HG02678 (cell line): ENCODE measurements around the gene EPHB2.
"Not testable (repeated sequence)": the region's sequence is repeated elsewhere in the genome, so short reads cannot be mapped to it uniquely, and the experiment has no call there.

Experiments
- ATAC-seq: cut with Tn5 transposase; IDR thresholded peaks from one replicate; pipeline ENCODE4 v1.9.1; 2021; ENCODE audit warnings: mild to moderate bottlenecking, moderate library complexity; ENCODE audit not compliant: unreplicated experiment

Gene EPHB2

DNA sequence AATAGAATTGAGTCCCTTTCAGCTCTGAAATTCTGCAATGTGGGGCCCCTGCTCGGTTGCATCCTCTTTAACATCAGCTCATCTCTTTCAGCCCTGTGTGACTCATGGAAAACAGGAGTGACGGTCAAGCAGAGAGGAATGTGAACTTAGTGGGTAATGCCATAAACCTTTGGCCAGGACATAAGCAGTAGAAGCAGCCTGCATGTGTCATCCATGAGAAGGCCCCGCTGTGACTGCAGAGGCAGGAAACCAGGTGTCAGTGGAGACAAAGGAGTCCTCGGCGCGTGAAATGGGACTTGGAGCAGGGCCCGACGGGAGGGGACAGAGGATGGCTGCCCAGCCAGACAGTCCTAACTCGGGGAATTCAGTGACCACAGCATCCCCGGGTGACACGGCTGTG, 21.1 kb upstream of the EPHB2 start:
- ATAC-seq = no peak

DNA sequence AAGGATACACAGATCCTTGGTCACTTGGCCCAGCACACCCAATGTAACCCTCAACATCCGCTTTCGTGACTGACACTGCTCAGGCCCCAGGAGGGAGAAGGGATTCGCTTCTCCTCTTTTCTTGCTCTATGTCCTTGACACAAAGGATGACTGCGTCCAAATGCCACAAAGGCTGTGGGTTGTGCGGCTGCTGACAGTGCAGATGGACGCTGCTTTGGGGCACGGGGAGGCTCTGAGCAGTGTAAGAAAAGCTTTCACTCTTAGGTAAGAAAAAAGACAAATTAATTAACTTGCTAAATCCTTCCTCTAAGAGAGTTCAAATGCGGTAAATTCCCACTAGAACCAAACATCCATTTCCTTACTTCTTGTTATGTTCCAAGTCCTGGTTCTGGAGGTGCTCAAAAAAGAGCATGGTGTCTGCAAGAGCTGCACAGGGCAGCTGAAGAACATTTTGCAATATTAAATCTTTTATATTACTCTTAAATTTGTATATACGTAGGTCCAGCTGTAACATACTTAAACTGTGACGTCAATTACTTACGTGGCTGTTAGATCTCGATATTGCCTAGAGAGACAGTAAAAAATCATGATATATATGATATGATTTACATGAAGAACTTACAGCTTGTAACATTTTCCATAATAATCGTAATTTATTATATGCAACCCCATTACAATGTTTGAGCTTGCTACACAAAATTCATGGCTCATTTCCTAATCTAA, 19.4 kb upstream of the EPHB2 start:
- no peak for ATAC-seq

DNA sequence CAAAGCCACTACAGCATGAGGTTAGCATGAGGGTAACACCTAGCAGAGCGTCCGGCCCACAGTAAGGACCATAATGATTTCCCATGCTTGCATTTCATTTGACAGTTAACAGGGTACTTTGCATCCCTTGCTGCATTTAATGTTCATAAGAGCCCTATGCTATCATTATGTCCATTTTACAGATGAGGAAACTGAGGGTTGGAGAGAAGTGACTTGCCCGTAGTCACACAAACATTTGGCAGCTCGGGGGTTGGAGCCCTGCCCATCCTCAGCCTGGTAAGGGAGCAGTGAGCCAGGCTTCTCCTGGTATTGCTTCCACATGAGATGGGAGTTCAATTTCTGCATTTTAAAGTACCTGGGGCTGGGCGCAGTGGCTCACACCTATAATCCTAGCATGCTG, 16.5 kb upstream of the EPHB2 start:
- ATAC-seq = no peak

DNA sequence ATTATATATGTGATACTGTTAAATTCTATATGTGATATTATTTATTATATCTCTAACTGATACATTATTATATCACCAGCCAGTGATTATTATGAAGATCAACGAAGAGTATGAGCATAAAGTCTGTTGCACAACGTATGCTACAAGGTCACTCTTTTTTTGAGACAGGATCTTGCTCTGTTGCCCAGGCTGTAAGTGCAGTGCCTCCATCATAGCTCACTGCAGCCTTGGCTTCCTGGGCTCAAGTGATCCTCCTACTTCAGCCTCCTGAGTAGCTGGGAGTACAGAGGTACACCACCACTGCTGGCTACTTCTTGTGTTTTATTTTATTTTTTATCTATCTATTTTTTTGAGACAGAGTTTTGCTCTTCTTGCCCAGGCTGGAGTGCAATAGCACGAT, 14.0 kb upstream of the EPHB2 start:
- no peak for ATAC-seq

DNA sequence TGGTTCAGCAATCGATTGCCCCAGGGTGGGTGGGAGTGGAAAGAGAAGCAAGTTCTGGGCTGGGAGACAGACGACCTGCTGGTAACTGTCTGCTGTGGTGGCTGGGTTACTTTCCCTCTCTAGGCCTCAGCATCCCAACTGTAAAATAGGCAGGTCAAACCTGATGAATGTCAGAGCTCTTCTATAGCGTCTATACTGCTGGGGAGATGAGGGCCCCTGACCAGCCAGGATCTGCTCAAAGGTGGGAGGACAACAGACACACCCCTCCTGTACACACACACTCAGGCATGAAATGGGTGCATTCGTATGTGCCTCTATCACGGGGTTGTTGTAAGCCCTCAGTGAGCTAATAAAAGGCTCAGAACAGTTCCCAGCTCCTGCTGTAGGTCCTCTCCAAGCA, 12.7 kb upstream of the EPHB2 start:
- ATAC-seq = no peak

DNA sequence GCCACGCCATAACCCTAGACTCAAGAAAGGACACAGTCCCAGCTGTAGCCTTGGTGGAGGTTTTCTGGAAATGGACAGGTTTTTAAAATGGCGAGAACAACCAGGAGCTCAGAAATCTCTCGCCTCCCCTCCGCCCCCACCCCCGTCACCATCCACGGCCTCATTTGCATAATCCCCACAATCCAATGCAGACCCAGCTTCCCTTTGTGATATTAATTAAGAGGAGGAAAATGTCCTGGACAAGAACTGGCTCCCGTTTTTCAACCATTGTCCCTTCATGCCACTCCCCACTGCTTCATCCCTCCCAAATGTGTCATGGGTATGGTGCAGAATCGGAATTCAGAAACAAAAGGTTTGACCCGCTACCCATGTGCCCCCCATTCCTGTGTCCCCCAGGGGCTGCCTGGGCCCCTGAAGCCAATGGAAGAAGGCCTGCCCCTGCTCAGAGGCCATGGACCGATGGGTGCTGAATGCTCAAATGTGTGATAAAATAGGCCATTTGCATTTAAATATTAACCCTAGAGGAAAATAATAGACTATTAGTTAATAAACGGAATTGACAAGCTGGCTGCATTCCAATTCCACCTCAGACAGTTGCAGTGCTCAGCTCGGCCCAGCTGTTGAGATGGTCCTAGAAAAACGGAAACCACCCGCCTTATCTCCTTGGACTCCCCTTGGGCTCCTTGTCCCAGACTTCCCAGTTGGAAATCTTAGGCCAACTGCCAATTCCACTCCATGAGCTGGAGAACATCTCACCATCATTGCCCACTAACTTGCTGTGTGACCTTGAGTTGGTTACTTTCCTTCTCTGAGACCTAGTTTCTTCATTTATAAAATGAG, 10.7 kb upstream of the EPHB2 start:
- ATAC-seq = no peak

DNA sequence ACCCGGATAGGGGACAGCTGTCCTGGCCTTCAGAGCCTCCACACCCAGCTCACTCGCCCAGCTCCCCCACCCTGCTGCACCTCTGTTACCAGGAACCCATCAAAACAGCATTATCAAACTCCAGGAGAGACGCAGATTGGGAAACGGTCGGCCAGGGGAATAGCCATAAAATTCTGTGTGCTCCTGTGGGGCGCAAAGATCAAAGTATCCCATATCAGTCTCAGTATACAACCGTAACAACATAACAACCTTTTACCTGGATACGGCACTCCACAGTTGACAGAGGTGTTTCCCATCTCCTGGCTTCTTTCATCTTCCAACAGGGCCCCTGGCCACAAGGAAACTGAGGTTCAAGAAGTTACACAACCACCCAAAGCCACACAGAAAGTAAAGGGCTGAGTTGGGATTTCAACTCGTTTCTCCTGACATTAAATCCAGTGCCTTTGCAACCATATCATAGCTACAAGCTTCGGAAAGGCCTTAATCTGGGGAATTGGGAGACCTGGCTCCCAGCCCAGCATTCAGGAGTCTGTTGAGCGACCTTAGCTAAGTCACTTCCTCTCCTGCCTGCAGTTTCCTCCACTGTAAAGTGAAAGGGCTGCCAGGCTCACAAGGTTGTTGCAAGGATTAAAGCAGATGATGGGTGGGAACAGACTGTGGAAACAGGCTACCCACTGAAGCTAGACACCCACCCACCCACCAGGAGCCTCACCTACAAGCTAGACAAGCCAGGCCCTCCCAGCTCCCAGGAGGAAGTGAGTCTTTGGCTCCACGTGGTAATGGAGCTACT, 8.1 kb upstream of the EPHB2 start:
- no peak for ATAC-seq

DNA sequence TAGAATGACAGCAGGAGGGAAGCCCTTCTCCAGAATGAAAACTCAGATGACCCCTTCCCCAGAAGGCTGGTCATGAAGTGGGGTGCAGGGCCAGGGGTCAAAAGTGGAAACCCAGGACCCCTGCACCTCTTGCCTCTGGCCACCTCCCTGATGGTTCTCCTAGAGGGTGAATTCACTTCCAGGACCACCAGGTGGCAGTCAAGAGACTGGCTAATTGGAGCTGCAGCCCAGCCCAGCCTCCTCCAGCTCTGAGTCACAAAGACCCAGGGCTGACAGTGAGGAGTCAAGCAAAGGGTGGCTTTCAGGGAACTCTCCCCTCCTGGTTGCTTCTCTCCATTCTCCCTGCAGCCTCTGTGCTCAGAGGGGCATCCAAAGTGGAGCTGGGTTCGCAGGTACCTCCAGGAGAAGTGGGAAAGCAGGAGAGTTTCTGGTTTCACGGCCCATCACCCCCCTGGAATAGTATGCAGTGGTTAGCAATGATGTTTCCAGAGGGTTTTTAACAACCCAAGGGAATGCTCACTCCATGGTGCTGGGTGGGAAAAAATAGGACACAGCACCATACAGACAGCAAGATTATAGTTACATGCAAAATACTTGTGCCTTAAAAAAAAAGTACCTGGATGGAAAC, 6.1 kb upstream of the EPHB2 start:
- no peak for ATAC-seq

DNA sequence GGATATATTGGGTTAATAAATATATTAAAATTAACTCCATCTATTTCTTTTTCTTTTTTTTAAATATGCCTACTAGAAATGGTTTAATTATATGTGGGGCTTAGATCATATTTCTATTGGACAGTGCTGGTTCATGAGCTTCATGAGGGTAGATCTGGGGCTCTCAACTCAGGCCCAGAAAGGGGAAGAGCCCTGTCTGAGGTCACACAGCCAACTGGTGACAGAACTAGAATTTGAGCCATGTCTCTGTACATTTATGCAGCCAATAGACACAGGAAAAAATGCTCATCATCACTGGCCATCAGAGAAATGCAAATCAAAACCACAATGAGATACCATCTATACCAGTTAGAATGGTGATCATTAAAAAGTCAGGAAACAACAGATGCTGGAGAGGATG, 5.1 kb upstream of the EPHB2 start:
- no peak for ATAC-seq

DNA sequence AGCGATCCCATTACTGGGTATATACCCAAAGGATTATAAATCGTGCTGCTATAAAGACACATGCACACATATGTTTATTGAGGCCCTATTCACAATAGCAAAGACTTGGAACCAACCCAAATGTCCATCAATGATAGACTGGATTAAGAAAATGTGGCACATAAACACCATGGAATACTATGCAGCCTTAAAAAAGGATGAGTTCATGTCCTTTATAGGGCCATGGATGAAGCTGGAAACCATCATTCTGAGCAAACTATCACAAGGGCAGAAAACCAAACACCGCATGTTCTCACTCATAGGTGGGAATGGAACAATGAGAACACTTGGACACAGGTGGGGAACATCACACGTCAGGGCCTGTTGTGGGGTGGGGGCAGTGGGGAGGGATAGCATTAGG, 4.5 kb upstream of the EPHB2 start:
- not testable (repeated sequence) for ATAC-seq

DNA sequence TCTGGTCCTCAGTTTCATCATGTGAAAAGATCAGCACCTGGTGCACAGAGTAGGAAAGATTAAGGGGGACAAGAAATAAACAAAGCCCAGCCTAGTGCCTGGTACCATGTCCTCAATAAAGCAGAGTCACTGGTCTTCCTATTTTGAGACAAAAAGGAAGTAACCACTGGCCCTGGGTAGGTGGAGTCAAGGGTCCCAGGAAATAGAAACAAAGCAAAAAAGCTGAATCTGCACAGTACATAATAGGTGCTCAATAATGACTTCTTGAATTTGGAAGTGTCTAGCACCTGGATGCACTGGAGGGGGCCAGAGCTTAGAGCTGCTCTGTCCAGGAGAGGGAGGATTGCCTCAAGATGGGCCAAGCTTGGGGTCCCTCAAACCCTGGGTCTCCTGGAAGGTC, 1.9 kb upstream of the EPHB2 start:
- ATAC-seq = no peak

DNA sequence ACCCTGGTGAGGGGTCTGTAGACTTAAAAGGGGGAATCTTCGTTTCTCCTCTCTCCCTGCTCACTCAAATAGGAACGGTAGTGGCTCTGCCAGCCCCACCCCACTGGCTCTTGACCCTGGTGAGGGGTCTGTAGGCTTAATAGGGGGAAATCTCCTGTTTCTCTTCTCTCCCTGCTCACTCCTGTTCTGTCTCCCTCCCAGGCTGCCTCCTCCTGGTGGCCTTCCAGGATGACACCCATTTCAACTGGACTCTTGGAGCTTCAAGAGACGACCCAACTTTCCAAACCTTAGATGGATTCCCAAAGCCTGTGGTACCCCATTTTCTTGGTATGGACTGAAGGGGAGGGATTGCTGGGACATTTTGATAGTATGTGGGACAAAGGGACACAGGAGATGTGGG, 1.4 kb upstream of the EPHB2 start:
- no peak for ATAC-seq

DNA sequence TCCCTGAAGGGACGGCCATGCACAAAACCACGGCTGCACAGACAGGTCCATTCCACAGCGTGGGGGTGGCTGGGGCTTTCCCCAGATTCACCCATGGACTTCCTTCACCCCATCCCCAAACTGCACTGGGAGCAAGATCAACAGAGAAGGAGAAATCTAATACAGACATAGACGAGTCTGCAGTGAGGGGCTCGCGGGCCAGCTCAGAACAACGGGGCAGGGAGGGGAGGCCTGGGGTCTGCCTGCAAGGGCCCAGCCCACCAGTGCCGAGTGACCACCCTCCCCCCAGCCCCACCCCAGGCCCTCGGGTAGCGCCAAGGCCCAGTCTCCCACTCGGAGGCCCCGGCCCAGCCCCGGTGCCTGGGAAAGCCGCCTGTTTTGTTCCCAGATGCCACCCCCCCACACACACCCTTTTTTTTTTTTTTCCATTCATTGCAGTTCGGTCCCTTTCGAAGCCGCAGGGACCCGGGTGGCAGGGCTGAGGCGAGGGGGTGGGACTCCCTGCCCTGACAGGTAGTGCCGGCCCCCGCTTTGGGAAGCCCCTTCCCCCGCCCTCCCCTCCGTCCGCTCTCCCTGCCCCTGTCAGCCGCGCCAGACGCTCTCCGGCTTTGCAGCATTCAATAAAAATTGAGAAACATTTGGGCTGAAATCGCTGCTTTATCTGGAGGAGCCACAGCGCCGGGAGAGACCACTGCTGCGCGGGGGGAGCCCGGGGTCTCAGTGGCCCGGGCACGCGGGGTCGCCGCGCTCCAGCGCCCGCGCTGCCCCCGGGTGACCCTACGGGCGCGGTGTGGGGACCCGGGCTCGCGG, 543 bp upstream of the EPHB2 start:
- ATAC-seq = no peak

DNA sequence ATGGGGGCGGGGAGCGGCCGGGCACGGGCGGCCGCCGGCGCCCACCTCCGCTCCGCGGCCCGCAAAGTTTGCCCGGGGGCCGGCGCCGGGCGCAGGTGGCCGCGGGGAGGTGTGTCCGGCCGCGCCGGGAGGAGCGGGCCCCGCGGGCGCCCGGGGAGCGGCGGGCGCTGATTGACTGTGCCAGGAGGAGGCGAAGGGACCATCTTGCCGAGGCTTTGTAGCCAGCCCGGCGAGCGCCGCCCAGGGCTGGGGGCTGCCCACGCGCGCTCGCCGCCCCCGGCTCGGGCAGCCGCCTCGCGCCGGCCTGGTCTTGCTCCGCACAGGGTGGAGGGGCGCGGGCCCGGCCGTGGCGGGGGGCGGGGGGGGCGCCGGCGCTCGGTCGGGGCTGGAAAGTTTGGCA, 432 bp downstream of the EPHB2 start:
- ATAC-seq = no peak

DNA sequence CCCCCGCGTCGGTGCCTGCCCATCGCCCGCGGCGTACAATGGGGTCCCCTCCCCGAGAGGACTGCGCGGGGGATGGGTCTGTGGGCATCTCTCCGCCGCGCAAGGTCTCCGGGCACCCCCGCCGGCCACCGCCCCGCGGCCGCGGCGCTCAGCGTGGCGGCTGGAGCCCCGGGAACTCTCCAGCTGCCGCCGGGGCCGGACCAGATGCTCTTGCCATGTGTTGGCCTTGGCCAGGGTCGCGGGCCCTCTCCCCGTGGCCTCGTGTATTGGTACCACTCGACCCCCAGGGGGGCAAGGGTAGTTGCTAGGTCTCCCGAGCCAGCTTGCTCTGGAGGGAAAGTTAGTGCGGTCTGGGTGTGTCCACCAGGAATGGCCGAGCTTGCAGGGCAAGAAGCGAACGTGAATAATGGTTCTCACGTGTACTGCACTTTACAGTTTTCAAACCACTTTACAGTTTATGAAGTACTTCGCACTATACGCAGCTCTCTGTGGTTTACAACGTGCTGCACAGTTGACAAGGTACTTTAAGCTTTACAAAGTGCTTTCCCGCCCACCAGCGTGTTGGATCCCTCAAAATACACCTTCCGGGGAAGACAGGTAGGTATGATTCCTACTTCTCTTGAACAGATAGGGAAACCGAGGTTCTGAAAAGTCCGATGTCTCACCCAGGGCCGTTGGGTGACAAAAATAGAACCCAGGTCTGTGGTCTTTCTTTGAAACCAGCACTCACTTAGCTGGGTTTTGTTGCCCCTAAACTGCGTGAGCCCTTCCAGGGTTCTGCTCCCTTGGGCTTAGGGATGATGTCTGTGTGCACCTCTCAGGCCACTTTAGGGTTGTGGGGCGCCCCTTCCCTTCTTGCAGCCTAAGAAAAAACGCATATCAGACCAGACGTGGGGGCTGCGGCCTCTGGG, 1.2 kb downstream of the EPHB2 start:
- ATAC-seq = no peak

DNA sequence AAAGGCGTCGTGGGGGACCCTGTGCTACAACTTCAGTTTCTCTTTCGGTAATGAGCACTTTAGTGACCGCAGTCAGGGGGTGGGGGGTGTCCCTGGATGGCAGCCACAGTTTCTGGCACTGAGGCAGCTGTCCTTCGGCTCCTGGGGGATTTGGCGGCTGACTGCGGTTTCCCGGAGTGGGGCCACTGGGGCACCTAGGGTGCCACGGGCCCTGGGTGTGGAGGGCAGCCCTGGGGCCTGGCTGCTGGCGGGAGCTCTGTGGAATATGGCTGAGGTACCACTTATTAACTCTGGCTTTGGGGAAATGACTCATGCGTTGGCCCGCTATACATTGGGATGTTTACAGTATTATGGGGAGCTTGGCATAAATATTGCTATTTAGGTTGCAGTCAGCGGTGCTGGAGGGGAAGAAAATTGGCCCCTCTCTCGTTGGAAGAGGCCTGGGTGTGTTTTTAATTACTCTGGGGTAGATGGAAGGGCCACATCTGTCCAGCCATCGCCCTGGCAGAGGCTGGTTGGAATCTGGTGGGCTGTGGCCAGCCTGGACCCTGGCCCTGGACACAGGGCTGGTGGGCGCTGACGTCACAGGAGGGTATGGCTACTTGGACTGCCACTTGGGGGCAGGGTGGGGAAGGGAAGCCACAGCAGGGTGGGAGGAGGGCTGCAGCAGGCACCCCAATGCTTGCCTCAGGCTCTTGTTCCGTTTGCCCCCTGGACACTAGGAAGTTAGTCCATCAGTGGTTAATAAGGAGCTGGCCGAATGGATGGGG, 2.0 kb downstream of the EPHB2 start:
- ATAC-seq = no peak

DNA sequence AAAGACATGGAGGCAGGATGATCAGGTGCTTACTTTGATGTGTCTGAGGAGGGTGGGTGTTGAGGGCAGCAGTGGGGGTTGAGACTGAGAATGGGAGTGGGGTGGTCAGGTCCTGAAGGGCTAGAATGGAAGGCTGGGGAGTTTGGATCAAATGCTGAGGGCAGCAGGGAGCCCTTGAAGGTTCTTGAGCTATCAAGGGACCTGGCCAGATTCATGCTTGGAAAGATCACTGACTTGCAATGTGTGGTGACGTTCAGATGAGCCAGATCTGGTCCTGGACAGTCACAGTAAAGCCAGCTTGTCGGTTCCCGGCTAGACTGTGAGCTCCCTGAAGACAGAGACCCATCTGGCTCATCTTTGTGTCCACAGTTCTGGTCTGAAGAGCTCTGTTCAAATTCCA, 3.8 kb downstream of the EPHB2 start:
- no peak for ATAC-seq

DNA sequence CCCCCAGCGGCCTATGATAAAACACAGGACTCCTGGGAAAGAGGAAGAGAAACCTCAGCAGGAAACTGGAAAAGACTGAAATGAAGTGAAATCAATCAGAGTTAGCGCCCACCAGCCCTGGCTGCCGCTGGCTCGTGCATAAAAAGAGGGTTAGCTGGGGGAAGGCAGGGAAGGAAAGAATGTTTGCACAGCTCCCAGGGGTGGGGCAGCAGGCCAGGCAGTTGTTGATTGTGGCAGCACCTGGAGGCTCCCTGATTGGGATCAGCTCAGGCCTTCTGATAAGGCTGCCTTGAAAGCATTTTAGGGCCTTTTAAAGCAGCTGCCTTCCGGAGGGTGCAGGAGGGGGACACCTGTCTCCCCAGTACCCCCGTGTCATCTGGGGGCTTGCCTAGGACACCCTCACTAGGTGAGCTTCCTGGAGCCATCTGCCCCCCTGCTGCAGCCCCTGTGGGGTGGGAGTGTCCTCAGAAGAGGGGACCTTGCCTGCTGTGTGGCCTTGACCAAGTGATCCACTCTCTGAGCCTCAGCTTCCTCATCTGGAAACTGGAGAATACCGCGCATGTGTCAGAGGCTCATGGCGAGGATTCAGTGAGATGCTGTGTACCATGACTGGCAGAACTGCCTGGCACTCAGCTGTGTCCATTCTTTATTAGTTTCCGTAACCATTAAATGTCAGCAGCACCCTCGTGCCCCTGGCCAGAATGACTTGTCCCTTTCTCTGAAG, 6.6 kb downstream of the EPHB2 start:
- no peak for ATAC-seq
